Renal pelvis (tissue), 4 donors: Measurements from ENCODE around the gene KCNIP1. TPM values are rescaled to one million over a fixed set of nuclear protein-coding genes. Genes with fewer than 3 reads are reported as not detected.

ENCODE experiments used
- DNase-seq: peaks from one replicate; pipeline ENCODE4 v3.0.0-alpha.2; 2013
- polyA plus RNA-seq, 3 donors: library from polyadenylated mRNA; unstranded; fragments of 120-200 nt; gene quantifications; one replicate each; pipeline ENCODE4 v1.2.1, GENCODE V29; 2013; ENCODE audit not compliant: insufficient read length in 3 of 3

KCNIP1 gene
- polyA plus RNA-seq, 3 donors = 9.9 to 12.1 (median 10.2) TPM

GRCh38 chr5:170773024-170773985 lies 269.5 kb downstream of the KCNIP1 start:
- DNase-seq = no peak

GRCh38 chr5:170774831-170775230 lies 271.0 kb downstream of the KCNIP1 start:
- no peak for DNase-seq

- DNase-seq = no peak
Observed at GRCh38 chr5:170781946-170782345, 278.1 kb downstream of the KCNIP1 start.

DNA sequence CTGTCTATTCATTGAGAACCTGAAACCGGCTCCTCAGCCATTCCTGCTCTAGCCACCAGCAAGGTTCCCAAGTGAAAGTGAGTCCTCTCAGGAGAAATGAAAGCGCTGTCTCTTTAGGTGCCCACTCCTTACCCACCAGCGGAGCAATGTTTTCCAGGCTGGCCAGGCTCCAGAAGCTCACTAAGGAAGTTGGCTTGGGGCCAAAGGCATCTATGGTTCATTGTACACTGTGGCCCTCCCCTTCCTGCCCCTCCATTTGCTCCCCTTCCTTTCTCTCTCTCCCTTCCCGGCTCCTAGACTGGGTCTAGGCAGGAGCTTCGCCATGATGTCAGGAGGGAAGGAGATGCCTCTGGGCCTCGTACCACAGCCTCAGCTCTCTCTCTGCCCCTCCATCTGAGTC lies 278.6 kb downstream of the KCNIP1 start:
- no peak for DNase-seq

GRCh38 chr5:170783498-170784247 lies 279.9 kb downstream of the KCNIP1 start, which contains the start of gene GABRP:
TSS of gene GABRP (plus strand) at chr5:170783725. CDS start at chr5:170788616, 4,891 bp downstream.
- DNase-seq = no peak

DNA sequence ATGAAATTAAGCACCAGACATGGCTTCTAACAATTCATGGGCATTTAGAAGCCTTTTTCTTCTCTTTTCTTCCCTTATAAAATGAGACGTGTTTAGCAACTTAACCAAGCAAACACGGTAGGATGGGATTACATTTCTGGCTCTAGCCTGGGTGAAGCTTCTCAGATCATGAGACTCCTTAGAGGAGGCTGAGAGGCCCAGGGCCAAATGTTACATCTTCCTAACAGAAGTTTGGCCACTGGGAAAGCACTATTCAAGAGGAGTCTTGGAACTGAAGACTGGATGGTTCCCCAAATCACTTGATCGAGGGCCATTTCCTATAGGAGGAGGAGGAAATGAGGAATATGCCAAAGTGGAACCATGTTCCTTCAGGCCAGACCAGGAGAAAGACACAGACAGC lies 281.6 kb downstream of the KCNIP1 start:
- DNase-seq = no peak

Other genes starting within 250 kb of the KCNIP1 start
- gene LCP2, start 206.2 kb upstream of the KCNIP1 start, polyA plus RNA-seq = 1 to 10 TPM; 2.7 to 3.1 (median 3.0) TPM
- gene KCNMB1, start 114.7 kb upstream of the KCNIP1 start, polyA plus RNA-seq = 1 to 10 TPM; 1.3 to 2.1 (median 2.1) TPM